Measurements from ENCODE around the gene GON4L. TPM values are rescaled to one million over a fixed set of nuclear protein-coding genes. Genes with fewer than 3 reads are reported as not detected.

Gene GON4L
- total RNA-seq, 1 experiment from 2014 or later: 53.4 TPM

GRCh38 chr1:155880950-155881349 is 23.9 kb upstream of the GON4L start:
- no peaks in the 10 kb centered on the region for H3K27me3 ChIP-seq (ENCODE audit: insufficient read depth, low read length)
- no peaks in the 10 kb centered on the region for H3K4me1 ChIP-seq (ENCODE audit: insufficient read depth, low read length)
- no peak overlapping the region for H3T11ph ChIP-seq (ENCODE audit: low read length)
- H3K14ac ChIP-seq (ENCODE audit: insufficient read depth, low read length): no peak overlapping the region
- H3K27ac ChIP-seq (ENCODE audit: insufficient read length, low read depth, low read length): no peak overlapping the region
- H3K9ac ChIP-seq (ENCODE audit: extremely low read depth, insufficient read length, low read length): no peak overlapping the region
- no peak overlapping the region for H3K4ac ChIP-seq (ENCODE audit: low read depth, low read length)
- no peaks in the 10 kb centered on the region for H3K23me2 ChIP-seq (ENCODE audit: insufficient read length, low read depth, low read length, poor library complexity, severe bottlenecking)
- H3K79me2 ChIP-seq (ENCODE audit: insufficient read depth, low read length): no peaks in the 10 kb centered on the region
- H2BK15ac ChIP-seq (ENCODE audit: low read depth, low read length): no peak overlapping the region
- no peak for DNase-seq
- Mint-ChIP-seq H3K27me3 (ENCODE audit: low read depth) (peaks cover 3% of the 10 kb centered on the region), H3K36me3 (ENCODE audit: insufficient read depth in 1 of 3, low read depth in 3 of 3) (no peaks in the 10 kb centered on the region), H3K4me3 (no peak overlapping the region), H3K4me1 (peaks cover 8% of the 10 kb centered on the region in 2 experiments), H3K27ac (no peak overlapping the region), H3K9me3 (no peaks in the 10 kb centered on the region)
- no peaks in the 10 kb centered on the region for H3K9me3 ChIP-seq (ENCODE audit: control insufficient read depth, low read depth, low read length)
- no peaks in the 10 kb centered on the region for H3K79me1 ChIP-seq (ENCODE audit: insufficient read depth, low read depth, low read length, poor library complexity, severe bottlenecking)
- H2AK5ac ChIP-seq (ENCODE audit: insufficient read length, low read length): no peak overlapping the region
- no peak overlapping the region for H2BK20ac ChIP-seq (ENCODE audit: low read depth, low read length, poor library complexity, severe bottlenecking)
- no peak overlapping the region for H2AFZ ChIP-seq (ENCODE audit: low read length)
- no peak overlapping the region for H3K4me2 ChIP-seq (ENCODE audit: insufficient read depth, insufficient read length, low read length)
- H2BK5ac ChIP-seq (ENCODE audit: insufficient read length, low read length): no peak overlapping the region
- no peaks in the 10 kb centered on the region for H4K20me1 ChIP-seq (ENCODE audit: control insufficient read depth, insufficient read depth, insufficient read length)
- no CpG with 5 or more reads among the region's 6 CpGs for WGBS (ENCODE audit: extremely low coverage, insufficient read length, low lambda C conversion rate)
- no peak overlapping the region for H2BK120ac ChIP-seq (ENCODE audit: low read depth, low read length, poor library complexity, severe bottlenecking)
- H4K5ac ChIP-seq (ENCODE audit: insufficient read length, low read depth, low read length): no peak overlapping the region
- no peak for TF ChIP-seq CTCF (conservative IDR thresholded peaks at IDR 0.05)
- H2BK12ac ChIP-seq (ENCODE audit: insufficient read length, low read depth, low read length): no peak overlapping the region
- no peak overlapping the region for H3K18ac ChIP-seq (ENCODE audit: insufficient read length, low read depth, low read length)
- H3K56ac ChIP-seq (ENCODE audit: insufficient read length, low read depth, low read length): no peak overlapping the region
- H4K91ac ChIP-seq (ENCODE audit: insufficient read length, low read depth, low read length): no peak overlapping the region
- H3K23ac ChIP-seq (ENCODE audit: insufficient read length, low read depth, low read length): no peak overlapping the region
- no peak overlapping the region for H4K8ac ChIP-seq (replicated peaks; ENCODE audit: insufficient read length, low read depth, low read length)
